B cell (primary cell): ENCODE measurements around the gene CMIP.

Experiments used
- EZH2 ChIP-seq: IDR thresholded peaks from 2 replicates; pipeline ENCODE4 v1.6.1; 2012; ENCODE audit warnings: borderline replicate concordance, low read depth, mild to moderate bottlenecking, moderate library complexity, low read length; ENCODE audit not compliant: insufficient read depth, poor library complexity, severe bottlenecking
- TF ChIP-seq, protein P1 (sequence below): fragments of 200-600 bp; IDR thresholded peaks from one replicate; pipeline ENCODE4 v1.8.0; 2022; ENCODE audit warnings: antibody characterized with exemption, mild to moderate bottlenecking

DNA sequence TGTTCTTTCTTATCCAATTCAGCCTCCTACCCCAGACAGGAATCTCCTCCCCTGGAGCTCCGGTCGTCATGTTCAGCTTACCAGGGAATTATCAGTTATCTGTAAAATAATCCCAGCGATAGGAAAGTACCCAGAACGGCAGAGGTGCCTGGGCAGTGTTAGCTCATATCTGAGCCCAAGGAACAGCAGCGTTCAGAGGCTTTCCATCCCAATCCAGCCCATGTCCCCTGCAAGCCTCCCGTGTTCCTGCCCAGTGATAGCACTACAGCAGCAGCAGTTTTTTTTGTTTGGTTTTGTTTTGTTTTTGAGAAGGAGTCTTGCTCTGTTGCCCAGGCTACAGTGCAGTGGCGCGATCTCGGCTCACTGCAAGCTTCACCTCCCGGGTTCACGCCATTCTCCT lies 158.2 kb downstream of the CMIP start:
- TF ChIP-seq, protein P1, sequence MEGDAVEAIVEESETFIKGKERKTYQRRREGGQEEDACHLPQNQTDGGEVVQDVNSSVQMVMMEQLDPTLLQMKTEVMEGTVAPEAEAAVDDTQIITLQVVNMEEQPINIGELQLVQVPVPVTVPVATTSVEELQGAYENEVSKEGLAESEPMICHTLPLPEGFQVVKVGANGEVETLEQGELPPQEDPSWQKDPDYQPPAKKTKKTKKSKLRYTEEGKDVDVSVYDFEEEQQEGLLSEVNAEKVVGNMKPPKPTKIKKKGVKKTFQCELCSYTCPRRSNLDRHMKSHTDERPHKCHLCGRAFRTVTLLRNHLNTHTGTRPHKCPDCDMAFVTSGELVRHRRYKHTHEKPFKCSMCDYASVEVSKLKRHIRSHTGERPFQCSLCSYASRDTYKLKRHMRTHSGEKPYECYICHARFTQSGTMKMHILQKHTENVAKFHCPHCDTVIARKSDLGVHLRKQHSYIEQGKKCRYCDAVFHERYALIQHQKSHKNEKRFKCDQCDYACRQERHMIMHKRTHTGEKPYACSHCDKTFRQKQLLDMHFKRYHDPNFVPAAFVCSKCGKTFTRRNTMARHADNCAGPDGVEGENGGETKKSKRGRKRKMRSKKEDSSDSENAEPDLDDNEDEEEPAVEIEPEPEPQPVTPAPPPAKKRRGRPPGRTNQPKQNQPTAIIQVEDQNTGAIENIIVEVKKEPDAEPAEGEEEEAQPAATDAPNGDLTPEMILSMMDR, result no peak
- no peak for TF ChIP-seq EZH2
